K562 (cell line): ENCODE measurements around the gene SLC39A7. TPM values are rescaled to one million over a fixed set of nuclear protein-coding genes. Genes with fewer than 3 reads are reported as not detected.

Experiments used
- CHD1 ChIP-seq: fragments of 200-600 bp; sonication (generic); IDR thresholded peaks from one replicate; pipeline ENCODE4 v1.6.1; 2012; ENCODE audit warnings: mild to moderate bottlenecking, moderate library complexity, low read length, inconsistent platforms
- EGR1 ChIP-seq: fragments of 450-650 bp; conservative IDR thresholded peaks from 2 replicates; pipeline ENCODE4 v1.6.1; 2017; ENCODE audit warnings: mild to moderate bottlenecking
- ELF4 ChIP-seq: fragments of 450-650 bp; formaldehyde crosslinking; IDR thresholded peaks from 2 replicates; pipeline ENCODE4 v1.4.0; 2022; ENCODE audit warnings: missing genetic modification characterization
- ESRRA ChIP-seq: fragments of 450-650 bp; IDR thresholded peaks from 2 replicates; pipeline ENCODE4 v1.6.1; 2014; ENCODE audit warnings: low read depth, mild to moderate bottlenecking, moderate library complexity, borderline replicate concordance
- FOXP1 ChIP-seq: sonication (generic); formaldehyde crosslinking; IDR thresholded peaks from 2 replicates; pipeline ENCODE4 v1.8.0; 2022; ENCODE audit warnings: mild to moderate bottlenecking, missing genetic modification reagents
- GATAD2A ChIP-seq: fragments of 450-650 bp; IDR thresholded peaks from 2 replicates; pipeline ENCODE4 v1.6.1; 2017
- JUN ChIP-seq, 2 experiments: sonication (generic) in 1 of 2; formaldehyde crosslinking in 1 of 2; IDR thresholded peaks; 2 replicates each; pipeline versions ENCODE4 v1.6.1 to v1.8.0; 2012 to 2022; ENCODE audit warnings: borderline replicate concordance in 2 of 2, mild to moderate bottlenecking in 2 of 2, improper control_type of control experiment in 1 of 2, low read depth in 1 of 2, low read length in 1 of 2, missing genetic modification reagents in 1 of 2
- KAT7 ChIP-seq: sonication (generic); formaldehyde crosslinking; IDR thresholded peaks from 2 replicates; pipeline ENCODE4 v1.8.0; 2022; ENCODE audit warnings: missing genetic modification reagents, mild to moderate bottlenecking, borderline replicate concordance
- PML ChIP-seq: IDR thresholded peaks from 2 replicates; pipeline ENCODE4 v1.6.1; 2012; ENCODE audit warnings: low read length, inconsistent platforms
- PRMT5 ChIP-seq: sonication (generic); formaldehyde crosslinking; IDR thresholded peaks from 2 replicates; pipeline ENCODE4 v1.5.0; 2020; ENCODE audit warnings: missing genetic modification reagents
- SMARCC2 ChIP-seq: fragments of 450-650 bp; IDR thresholded peaks from 2 replicates; pipeline ENCODE4 v1.6.1; 2017; ENCODE audit warnings: antibody characterized with exemption, moderate library complexity, mild to moderate bottlenecking, low read depth
- SMARCE1 ChIP-seq: fragments of 450-650 bp; IDR thresholded peaks from 2 replicates; pipeline ENCODE4 v1.7.1; 2016; ENCODE audit warnings: mild to moderate bottlenecking
- TBP ChIP-seq: optimal IDR thresholded peaks from 2 replicates; pipeline ENCODE3; 2011; ENCODE audit warnings: low read depth, low read length, improper control_type of control experiment
- YY1 ChIP-seq, 3 experiments: IDR thresholded peaks; 2 replicates each; pipeline ENCODE4 v1.6.1; 2011; ENCODE audit warnings: low read length in 2 of 3, mild to moderate bottlenecking in 2 of 3, moderate library complexity in 2 of 3, borderline replicate concordance in 1 of 3, control low read depth in 1 of 3, low read depth in 1 of 3; ENCODE audit not compliant: insufficient read depth in 3 of 3, insufficient replicate concordance in 2 of 3, control insufficient read depth in 1 of 3, insufficient read length in 1 of 3; ENCODE audit errors: extremely low read depth in 1 of 3
- ZBTB7A ChIP-seq: IDR thresholded peaks from 2 replicates; pipeline ENCODE4 v1.6.1; 2011; ENCODE audit warnings: low read depth, mild to moderate bottlenecking, low read length, moderate library complexity, borderline replicate concordance; ENCODE audit not compliant: control insufficient read depth
- ZNF274 ChIP-seq: IDR thresholded peaks from 2 replicates; pipeline ENCODE4 v1.6.1; 2011; ENCODE audit warnings: low read depth, mild to moderate bottlenecking, low read length, moderate library complexity, borderline replicate concordance
- ZSCAN29 ChIP-seq: fragments of 450-650 bp; IDR thresholded peaks from 2 replicates; pipeline ENCODE4 v1.6.1; 2017
- polyA plus RNA-seq, 8 experiments: library from polyadenylated mRNA; depleted of rRNA in 4 of 8; stranded (reverse) in 5 of 8; unstranded in 3 of 8; fragments of >200 nt; fragmentation: Nextera tagmentation in 2 of 8; fragmentation: Illumina TruSeq in 1 of 8; extraction: Ambion mirVana in 2 of 8; extraction: Trizol in 1 of 8; gene quantifications; 2 replicates each; pipeline versions ENCODE4 v1.2.1 to v1.2.3, GENCODE V29; 2011 to 2014; ENCODE audit warnings: inconsistent platforms in 1 of 8, missing spikeins in 1 of 8
- total RNA-seq, 7 experiments: library from RNA; depleted of rRNA in 6 of 7; stranded (reverse); fragments of >200 nt in 6 of 7; fragmentation: Illumina TruSeq in 2 of 7; extraction: Trizol in 2 of 7; gene quantifications; 2 replicates each; pipeline versions ENCODE4 v1.2.1 to v1.2.3, GENCODE V29; 2011 to 2021; ENCODE audit warnings: low replicate concordance in 1 of 7
- TF ChIP-seq, protein P1 (sequence below): sonication (generic); IDR thresholded peaks from 2 replicates; pipeline ENCODE4 v1.6.1; 2016
- TF ChIP-seq, protein P2 (sequence below), 2 experiments: IDR thresholded peaks; 2 replicates each; pipeline ENCODE4 v1.6.1; 2011; ENCODE audit warnings: borderline replicate concordance in 1 of 2, control low read depth in 1 of 2, low read depth in 1 of 2, low read length in 1 of 2, mild to moderate bottlenecking in 1 of 2, mixed read lengths in 1 of 2, moderate library complexity in 1 of 2; ENCODE audit not compliant: insufficient read depth in 1 of 2, insufficient read length in 1 of 2, poor library complexity in 1 of 2, severe bottlenecking in 1 of 2; ENCODE audit errors: extremely low read depth in 1 of 2
- TF ChIP-seq, protein P3 (sequence below): fragments of 250-450 bp; sonication (Bioruptor Pico); IDR thresholded peaks from 2 replicates; pipeline ENCODE4 v1.4.0; 2020; ENCODE audit warnings: mild to moderate bottlenecking
- TF ChIP-seq, protein P4 (sequence below): fragments of 250-450 bp; sonication (Bioruptor Pico); IDR thresholded peaks from 2 replicates; pipeline ENCODE4 v1.8.0; 2022; ENCODE audit warnings: moderate library complexity, mild to moderate bottlenecking, inconsistent platforms

The SLC39A7 gene
- total and polyA plus RNA-seq, 9 of the 15 experiments (the other 6 are each of a cell fraction or from before 2014, with no cell fraction given), result 21.7 to 169 (median 121) TPM

DNA sequence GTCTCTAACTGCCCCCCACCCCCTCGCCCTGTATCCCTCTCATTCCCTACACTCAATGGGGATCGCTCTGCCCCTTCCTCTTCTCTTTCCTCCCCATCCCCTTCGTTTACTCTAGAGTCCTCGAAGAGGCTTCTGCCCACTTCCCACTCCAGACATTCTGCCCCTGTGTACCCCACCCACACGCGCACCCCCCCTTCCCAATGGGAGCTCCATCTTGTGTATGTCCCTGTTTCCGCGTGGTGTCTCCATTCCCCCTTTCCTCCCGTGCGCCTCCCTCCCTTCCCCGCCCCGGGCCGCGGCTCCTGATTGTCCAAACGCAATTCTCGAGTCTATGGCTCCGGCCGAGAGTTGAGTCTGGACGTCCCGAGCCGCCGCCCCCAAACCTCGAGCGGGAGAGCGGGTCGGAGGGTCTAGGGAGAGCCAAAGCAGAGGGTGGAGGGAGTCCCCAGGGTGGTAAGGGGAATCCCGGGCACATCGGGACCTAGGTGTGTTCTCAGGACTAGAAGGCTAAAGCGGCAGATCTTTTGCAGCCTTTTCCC, 7.0 kb downstream of the SLC39A7 start (continued):
- TF ChIP-seq, protein P1, sequence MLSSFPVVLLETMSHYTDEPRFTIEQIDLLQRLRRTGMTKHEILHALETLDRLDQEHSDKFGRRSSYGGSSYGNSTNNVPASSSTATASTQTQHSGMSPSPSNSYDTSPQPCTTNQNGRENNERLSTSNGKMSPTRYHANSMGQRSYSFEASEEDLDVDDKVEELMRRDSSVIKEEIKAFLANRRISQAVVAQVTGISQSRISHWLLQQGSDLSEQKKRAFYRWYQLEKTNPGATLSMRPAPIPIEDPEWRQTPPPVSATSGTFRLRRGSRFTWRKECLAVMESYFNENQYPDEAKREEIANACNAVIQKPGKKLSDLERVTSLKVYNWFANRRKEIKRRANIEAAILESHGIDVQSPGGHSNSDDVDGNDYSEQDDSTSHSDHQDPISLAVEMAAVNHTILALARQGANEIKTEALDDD, result no peak
- TF ChIP-seq SMARCE1 (0 out of 2 replicates have a peak, but pooled peaks have one; percentile 26), FOXP1 (CRISPR knock-in tag) (peak; percentile 54; the same call in 1 of the 2 replicates), CHD1 (peak; percentile 92), KAT7 (CRISPR knock-in tag) (peak; percentile 85; the same call in 1 of the 2 replicates), JUN (IDR thresholded peaks at IDR 0.05; ENCODE audit: borderline replicate concordance, low read depth, low read length) (no peak), JUN (CRISPR knock-in tag; IDR thresholded peaks at IDR 0.05; ENCODE audit: borderline replicate concordance) (peak; percentile 11; the same call in 1 of the 2 replicates), EGR1 (peak; percentile 44; the same call in 1 of the 2 replicates), SMARCC2 (peak; percentile 21; the same call in 1 of the 2 replicates), PRMT5 (CRISPR knock-in tag) (no peak), ZSCAN29 (no peak; the same call in 1 of the 2 replicates), PML (no peak), ZNF274 (no peak), TBP (peak; percentile 30), GATAD2A (peak; percentile 30; the same call in 1 of the 2 replicates), ZBTB7A (0 out of 2 replicates have a peak, but pooled peaks have one; percentile 3), ESRRA (no peak), ELF4 (peak; percentile 22; the same call in 1 of the 2 replicates), YY1 (IDR thresholded peaks at IDR 0.05; ENCODE audit: borderline replicate concordance in 1 of 3, control insufficient read depth in 1 of 3, extremely low read depth in 1 of 3, insufficient read depth in 3 of 3, insufficient read length in 1 of 3, insufficient replicate concordance in 2 of 3, low read depth in 1 of 3, low read length in 2 of 3) (peak in 1 of 3 experiments; percentile 26)
- TF ChIP-seq, protein P2, sequence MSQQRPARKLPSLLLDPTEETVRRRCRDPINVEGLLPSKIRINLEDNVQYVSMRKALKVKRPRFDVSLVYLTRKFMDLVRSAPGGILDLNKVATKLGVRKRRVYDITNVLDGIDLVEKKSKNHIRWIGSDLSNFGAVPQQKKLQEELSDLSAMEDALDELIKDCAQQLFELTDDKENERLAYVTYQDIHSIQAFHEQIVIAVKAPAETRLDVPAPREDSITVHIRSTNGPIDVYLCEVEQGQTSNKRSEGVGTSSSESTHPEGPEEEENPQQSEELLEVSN (IDR thresholded peaks at IDR 0.05; ENCODE audit: borderline replicate concordance in 1 of 2, extremely low read depth in 1 of 2, insufficient read depth in 1 of 2, insufficient read length in 1 of 2, low read depth in 1 of 2, low read length in 1 of 2, poor library complexity in 1 of 2, severe bottlenecking in 1 of 2), result peak in 1 of 2 experiments; percentile 24
- TF ChIP-seq, protein P3, sequence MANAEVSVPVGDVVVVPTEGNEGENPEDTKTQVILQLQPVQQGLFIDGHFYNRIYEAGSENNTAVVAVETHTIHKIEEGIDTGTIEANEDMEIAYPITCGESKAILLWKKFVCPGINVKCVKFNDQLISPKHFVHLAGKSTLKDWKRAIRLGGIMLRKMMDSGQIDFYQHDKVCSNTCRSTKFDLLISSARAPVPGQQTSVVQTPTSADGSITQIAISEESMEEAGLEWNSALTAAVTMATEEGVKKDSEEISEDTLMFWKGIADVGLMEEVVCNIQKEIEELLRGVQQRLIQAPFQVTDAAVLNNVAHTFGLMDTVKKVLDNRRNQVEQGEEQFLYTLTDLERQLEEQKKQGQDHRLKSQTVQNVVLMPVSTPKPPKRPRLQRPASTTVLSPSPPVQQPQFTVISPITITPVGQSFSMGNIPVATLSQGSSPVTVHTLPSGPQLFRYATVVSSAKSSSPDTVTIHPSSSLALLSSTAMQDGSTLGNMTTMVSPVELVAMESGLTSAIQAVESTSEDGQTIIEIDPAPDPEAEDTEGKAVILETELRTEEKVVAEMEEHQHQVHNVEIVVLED, result 0 out of 2 replicates have a peak, but pooled peaks have one; percentile 15
- TF ChIP-seq, protein P4, sequence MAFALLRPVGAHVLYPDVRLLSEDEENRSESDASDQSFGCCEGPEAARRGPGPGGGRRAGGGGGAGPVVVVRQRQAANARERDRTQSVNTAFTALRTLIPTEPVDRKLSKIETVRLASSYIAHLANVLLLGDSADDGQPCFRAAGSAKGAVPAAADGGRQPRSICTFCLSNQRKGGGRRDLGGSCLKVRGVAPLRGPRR (CRISPR knock-in tag), result no peak
